Left kidney (tissue), 2 donors: ENCODE results near the gene COL2A1. TPM values are rescaled to one million over a fixed set of nuclear protein-coding genes. Genes with fewer than 3 reads are reported as not detected.

ENCODE experiments used
- DNase-seq: peaks from one replicate; pipeline ENCODE4 v3.0.0-alpha.2; 2013
- polyA plus RNA-seq: library from polyadenylated mRNA; unstranded; fragments of 120-200 nt; gene quantifications from one replicate; pipeline ENCODE4 v1.2.1, GENCODE V29; 2013; ENCODE audit not compliant: insufficient read length

The COL2A1 gene
- polyA plus RNA-seq, 1 donor, result 50.3 TPM

- no peak for DNase-seq
Observed at GRCh38 chr12:47990351-47991105, 13.7 kb downstream of the COL2A1 start.

GRCh38 chr12:47989666-47990065, 14.6 kb downstream of the COL2A1 start:
- DNase-seq, result no peak

GRCh38 chr12:47989023-47989417, 15.3 kb downstream of the COL2A1 start:
- no peak for DNase-seq

- peak; percentile 77 for DNase-seq
Observed at GRCh38 chr12:47988073-47989022, 15.9 kb downstream of the COL2A1 start.

GRCh38 chr12:47987411-47988072, 16.7 kb downstream of the COL2A1 start:
- DNase-seq, result no peak

GRCh38 chr12:47986832-47987231, 17.4 kb downstream of the COL2A1 start:
- no peak for DNase-seq

- DNase-seq, result no peak
Observed at GRCh38 chr12:47986291-47986660, 18.0 kb downstream of the COL2A1 start.

- no peak for DNase-seq
Observed at GRCh38 chr12:47985596-47986290, 18.5 kb downstream of the COL2A1 start.

GRCh38 chr12:47984331-47984801, 19.9 kb downstream of the COL2A1 start:
- DNase-seq, result no peak

- no peak for DNase-seq
Observed at GRCh38 chr12:47983541-47984115, 20.6 kb downstream of the COL2A1 start.

GRCh38 chr12:47982770-47983169, 21.5 kb downstream of the COL2A1 start:
- DNase-seq, result no peak

- DNase-seq, result no peak
Observed at GRCh38 chr12:47982311-47982710, 22.0 kb downstream of the COL2A1 start.

GRCh38 chr12:47981496-47982260, 22.6 kb downstream of the COL2A1 start:
- no peak for DNase-seq

GRCh38 chr12:47980779-47981495, 23.3 kb downstream of the COL2A1 start:
- no peak for DNase-seq

GRCh38 chr12:47980197-47980596, 24.1 kb downstream of the COL2A1 start:
- DNase-seq, result no peak

- DNase-seq, result no peak
Observed at GRCh38 chr12:47979686-47980085, 24.6 kb downstream of the COL2A1 start.

- no peak for DNase-seq
Observed at GRCh38 chr12:47979166-47979565, 25.1 kb downstream of the COL2A1 start.

GRCh38 chr12:47978598-47978873, 25.7 kb downstream of the COL2A1 start:
- DNase-seq, result no peak

- DNase-seq, result no peak
Observed at GRCh38 chr12:47977772-47978597, 26.3 kb downstream of the COL2A1 start.
